Amniotic epithelial cell (primary cell): ENCODE measurements around the gene NOPCHAP1.
"Not testable (repeated sequence)": the region's sequence is repeated elsewhere in the genome, so short reads cannot be mapped to it uniquely, and the experiment has no call there.

Source experiments
- DNase-seq: peaks from one replicate; pipeline ENCODE4 v3.0.0-alpha.2; 2010; ENCODE audit warnings: low read depth

NOPCHAP1 gene

GRCh38 chr12:104964856-104965205, 21.3 kb upstream of the NOPCHAP1 start:
- DNase-seq = no peak

GRCh38 chr12:104966677-104967076, 19.4 kb upstream of the NOPCHAP1 start:
- DNase-seq = no peak

GRCh38 chr12:104969343-104969742, 16.8 kb upstream of the NOPCHAP1 start:
- no peak for DNase-seq

- DNase-seq = no peak
Observed at GRCh38 chr12:104971306-104971705, 14.8 kb upstream of the NOPCHAP1 start.

GRCh38 chr12:104973250-104973649, 12.9 kb upstream of the NOPCHAP1 start:
- no peak for DNase-seq

- peak; percentile 30 for DNase-seq
Observed at GRCh38 chr12:104974626-104975290, 11.4 kb upstream of the NOPCHAP1 start.

GRCh38 chr12:104975587-104976343, 10.4 kb upstream of the NOPCHAP1 start:
- DNase-seq = peak; percentile 78

GRCh38 chr12:104976703-104977102, 9.4 kb upstream of the NOPCHAP1 start:
- no peak for DNase-seq

- not testable (repeated sequence) for DNase-seq
Observed at GRCh38 chr12:104977688-104978087, 8.4 kb upstream of the NOPCHAP1 start.

GRCh38 chr12:104985206-104985605, 910 bp upstream of the NOPCHAP1 start:
- no peak for DNase-seq

GRCh38 chr12:104990950-104991349, 4.8 kb downstream of the NOPCHAP1 start:
- no peak for DNase-seq

- no peak for DNase-seq
Observed at GRCh38 chr12:104991565-104992128, 5.5 kb downstream of the NOPCHAP1 start.

- no peak for DNase-seq
Observed at GRCh38 chr12:104994336-104994735, 8.2 kb downstream of the NOPCHAP1 start.

- DNase-seq = no peak
Observed at GRCh38 chr12:104997541-104997940, 11.4 kb downstream of the NOPCHAP1 start.

- no peak for DNase-seq
Observed at GRCh38 chr12:104998423-104999346, 12.6 kb downstream of the NOPCHAP1 start.

- no peak for DNase-seq
Observed at GRCh38 chr12:104999347-104999685, 13.2 kb downstream of the NOPCHAP1 start.

GRCh38 chr12:105001476-105001875, 15.4 kb downstream of the NOPCHAP1 start:
- DNase-seq = no peak

GRCh38 chr12:105013892-105014291, 27.8 kb downstream of the NOPCHAP1 start:
- peak; percentile 51 for DNase-seq

- no peak for DNase-seq
Observed at GRCh38 chr12:105014603-105015002, 28.5 kb downstream of the NOPCHAP1 start.

GRCh38 chr12:105015543-105015942, 29.4 kb downstream of the NOPCHAP1 start:
- no peak for DNase-seq

GRCh38 chr12:105018012-105018411, 31.9 kb downstream of the NOPCHAP1 start:
- DNase-seq = peak; percentile 2

GRCh38 chr12:105018776-105019175, 32.7 kb downstream of the NOPCHAP1 start:
- no peak for DNase-seq
